IMR-90 (cell line): ENCODE results near the gene CDON.

Experiments used
- BHLHE40 ChIP-seq: fragments of 150-350 bp; IDR thresholded peaks from 2 replicates; pipeline ENCODE4 v1.6.1; 2016; ENCODE audit warnings: mild to moderate bottlenecking, low read depth, low read length
- CEBPB ChIP-seq: IDR thresholded peaks from 2 replicates; pipeline ENCODE4 v1.6.1; 2012; ENCODE audit warnings: low read depth, low read length, improper control_type of control experiment
- CHD1 ChIP-seq: IDR thresholded peaks from 2 replicates; pipeline ENCODE4 v1.6.1; 2012; ENCODE audit warnings: low read depth, low read length, improper control_type of control experiment
- ELK1 ChIP-seq: fragments of 150-350 bp; IDR thresholded peaks from 2 replicates; pipeline ENCODE4 v1.6.1; 2016; ENCODE audit warnings: low read depth, mild to moderate bottlenecking, low read length, moderate library complexity, borderline replicate concordance
- MAFK ChIP-seq: IDR thresholded peaks from 2 replicates; pipeline ENCODE4 v1.6.1; 2012; ENCODE audit warnings: low read depth, low read length, improper control_type of control experiment
- MAZ ChIP-seq: IDR thresholded peaks from 2 replicates; pipeline ENCODE4 v1.6.1; 2012; ENCODE audit warnings: low read depth, mild to moderate bottlenecking, low read length, improper control_type of control experiment, moderate library complexity, borderline replicate concordance
- MXI1 ChIP-seq: IDR thresholded peaks from 2 replicates; pipeline ENCODE4 v1.6.1; 2012; ENCODE audit warnings: low read depth, mild to moderate bottlenecking, low read length, moderate library complexity, borderline replicate concordance
- NFE2L2 ChIP-seq: fragments of 150-350 bp; IDR thresholded peaks from 2 replicates; pipeline ENCODE4 v1.6.1; 2016; ENCODE audit warnings: low read depth, mild to moderate bottlenecking, low read length
- POLR2A ChIP-seq: IDR thresholded peaks from 2 replicates; pipeline ENCODE4 v1.6.1; 2012; ENCODE audit warnings: mild to moderate bottlenecking, low read depth, low read length
- RAD21 ChIP-seq: IDR thresholded peaks from 2 replicates; pipeline ENCODE4 v1.6.1; 2012; ENCODE audit warnings: low read length, improper control_type of control experiment
- RFX5 ChIP-seq: IDR thresholded peaks from 2 replicates; pipeline ENCODE4 v1.8.0; 2012; ENCODE audit warnings: low read depth, mild to moderate bottlenecking, low read length, moderate library complexity
- SMC3 ChIP-seq: fragments of 150-350 bp; IDR thresholded peaks from 2 replicates; pipeline ENCODE4 v1.6.1; 2016; ENCODE audit warnings: low read depth, mild to moderate bottlenecking, antibody characterized with exemption, low read length, moderate library complexity
- USF2 ChIP-seq: fragments of 150-350 bp; IDR thresholded peaks from 2 replicates; pipeline ENCODE4 v1.6.1; 2017; ENCODE audit warnings: mild to moderate bottlenecking, antibody characterized with exemption, low read length, low read depth
- TF ChIP-seq, protein P1 (sequence below): conservative IDR thresholded peaks from 2 replicates; pipeline ENCODE4 v1.5.1; 2012; ENCODE audit warnings: mild to moderate bottlenecking, low read depth, low read length, improper control_type of control experiment

- TF ChIP-seq POLR2A (no peak), MXI1 (no peak), ELK1 (no peak), CEBPB (no peak), CHD1 (no peak), BHLHE40 (no peak), RFX5 (no peak), SMC3 (no peak), MAFK (no peak), NFE2L2 (no peak), RAD21 (no peak), USF2 (no peak), MAZ (no peak)
- TF ChIP-seq, protein P1, sequence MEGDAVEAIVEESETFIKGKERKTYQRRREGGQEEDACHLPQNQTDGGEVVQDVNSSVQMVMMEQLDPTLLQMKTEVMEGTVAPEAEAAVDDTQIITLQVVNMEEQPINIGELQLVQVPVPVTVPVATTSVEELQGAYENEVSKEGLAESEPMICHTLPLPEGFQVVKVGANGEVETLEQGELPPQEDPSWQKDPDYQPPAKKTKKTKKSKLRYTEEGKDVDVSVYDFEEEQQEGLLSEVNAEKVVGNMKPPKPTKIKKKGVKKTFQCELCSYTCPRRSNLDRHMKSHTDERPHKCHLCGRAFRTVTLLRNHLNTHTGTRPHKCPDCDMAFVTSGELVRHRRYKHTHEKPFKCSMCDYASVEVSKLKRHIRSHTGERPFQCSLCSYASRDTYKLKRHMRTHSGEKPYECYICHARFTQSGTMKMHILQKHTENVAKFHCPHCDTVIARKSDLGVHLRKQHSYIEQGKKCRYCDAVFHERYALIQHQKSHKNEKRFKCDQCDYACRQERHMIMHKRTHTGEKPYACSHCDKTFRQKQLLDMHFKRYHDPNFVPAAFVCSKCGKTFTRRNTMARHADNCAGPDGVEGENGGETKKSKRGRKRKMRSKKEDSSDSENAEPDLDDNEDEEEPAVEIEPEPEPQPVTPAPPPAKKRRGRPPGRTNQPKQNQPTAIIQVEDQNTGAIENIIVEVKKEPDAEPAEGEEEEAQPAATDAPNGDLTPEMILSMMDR = no peak
Observed at GRCh38 chr11:125932301-125932700, 130.4 kb downstream of the CDON start.
